ENCODE measurements around the gene EN1.

EN1 gene

GRCh38 chr2:118856978-118857676, 9.7 kb upstream of the EN1 start:
- TF ChIP-seq CTCF (IDR thresholded peaks at IDR 0.05; ENCODE audit: borderline replicate concordance, control extremely low read depth, extremely low read depth, insufficient read depth, missing control alignments), result no peak
- in situ Hi-C loops (cut with MboI; ENCODE audit: low sequenced_read_pairs, unreplicated experiment), result loop anchor here (10.0 to 25.0 kb wide), 2 partner anchors 632 to 820 kb away; no protein-coding TSS in a partner anchor
- DNase-seq (ENCODE audit: low spot score), result peak; percentile 40

- in situ Hi-C loops (cut with MboI; ENCODE audit: low sequenced_read_pairs, unreplicated experiment), result loop anchor here (10.0 to 25.0 kb wide), 2 partner anchors 632 to 819 kb away; no protein-coding TSS in a partner anchor
- TF ChIP-seq CTCF (IDR thresholded peaks at IDR 0.05; ENCODE audit: borderline replicate concordance, control extremely low read depth, extremely low read depth, insufficient read depth, missing control alignments), result no peak
- DNase-seq (ENCODE audit: low spot score), result peak; percentile 40
These were observed 9.0 kb upstream of the EN1 start for GRCh38 chr2:118856330-118856977.

DNA sequence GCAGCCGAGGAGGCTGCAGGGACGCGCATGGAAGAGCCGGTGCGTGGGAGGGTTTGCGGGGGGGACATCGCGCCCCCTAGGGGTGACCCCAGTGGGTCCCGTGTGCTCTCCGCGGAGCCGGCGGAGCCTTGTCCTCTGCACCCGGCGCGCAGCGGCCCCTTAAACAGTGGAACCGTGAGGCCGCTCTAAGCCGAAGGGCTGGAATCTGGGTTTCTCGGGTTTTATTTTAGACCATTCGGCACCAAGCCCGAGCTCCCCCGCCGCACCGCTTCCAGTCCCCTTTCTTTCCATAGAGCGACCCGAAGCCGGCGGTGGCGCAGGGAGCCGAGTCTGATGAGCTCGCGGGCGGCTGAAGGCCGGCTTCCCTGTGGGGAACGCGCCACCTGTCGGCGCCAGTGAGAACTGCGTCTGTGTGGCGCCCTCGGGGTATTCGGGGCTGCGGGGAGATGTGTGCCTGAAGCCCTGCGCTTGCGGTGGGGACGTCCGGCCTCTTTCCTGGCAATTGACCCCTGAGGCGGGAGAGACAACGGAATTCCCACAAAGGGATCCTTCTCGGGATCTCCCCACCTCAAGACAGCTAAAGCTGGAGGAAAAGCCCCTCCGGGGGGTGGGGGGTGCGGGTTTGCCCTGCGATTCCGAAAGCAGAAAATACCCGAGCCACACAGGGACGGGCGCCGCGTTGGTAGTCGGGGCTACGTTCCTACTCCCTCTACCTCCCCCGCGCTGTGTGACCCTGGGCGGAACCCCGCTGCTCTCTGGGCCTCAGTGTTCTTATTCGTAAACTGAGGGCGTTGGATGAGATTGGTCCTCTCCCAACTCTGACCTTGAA, 8.2 kb upstream of the EN1 start:
- peak; percentile 94 for TF ChIP-seq CTCF (IDR thresholded peaks at IDR 0.05; ENCODE audit: borderline replicate concordance, control extremely low read depth, extremely low read depth, insufficient read depth, missing control alignments)
- in situ Hi-C loops (cut with MboI; ENCODE audit: low sequenced_read_pairs, unreplicated experiment), result loop anchor here (10.0 to 25.0 kb wide), 2 partner anchors 631 to 818 kb away; no protein-coding TSS in a partner anchor
- DNase-seq (ENCODE audit: low spot score), result peak; percentile 93

DNA sequence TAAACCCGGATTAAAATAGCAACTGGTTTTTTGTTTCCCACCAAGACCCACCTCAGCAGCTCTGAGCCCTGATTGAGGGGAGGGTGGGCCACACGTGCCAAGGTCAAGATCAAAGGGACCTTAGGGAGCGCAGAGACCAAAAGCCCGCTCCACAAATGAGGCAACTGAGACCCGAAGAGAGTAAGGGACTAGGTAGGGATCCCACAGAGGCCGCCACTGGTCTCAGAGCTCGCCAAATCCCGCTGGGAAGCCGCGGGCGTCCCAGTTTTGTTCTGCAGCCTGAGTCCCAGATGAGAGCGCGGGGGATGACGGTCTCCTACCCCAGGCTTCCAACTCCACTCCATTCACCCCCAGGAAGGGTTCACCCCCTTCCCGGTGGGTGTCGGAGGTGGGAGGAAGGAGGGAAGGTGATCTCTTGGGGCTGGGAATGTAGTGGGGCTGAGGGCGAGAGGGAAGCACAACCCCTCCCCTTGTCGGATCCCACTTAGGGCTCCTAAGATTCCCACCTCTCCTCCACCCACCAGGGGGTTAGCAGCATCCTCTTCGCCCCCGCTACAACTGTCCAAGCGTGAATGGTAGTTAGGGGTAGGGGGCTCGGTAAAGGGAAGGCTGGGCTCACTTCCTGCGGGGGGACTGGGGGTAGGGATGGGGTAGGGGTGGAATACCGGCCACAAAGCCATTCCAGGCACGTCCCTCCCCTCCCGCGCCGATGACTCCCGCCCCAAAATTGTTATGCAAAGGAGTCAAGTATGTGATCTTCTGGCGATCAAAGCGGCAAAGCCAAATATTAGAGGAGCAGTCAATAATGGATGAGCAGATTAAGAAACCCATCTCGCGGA, 7.3 kb upstream of the EN1 start:
- peak; percentile 38 for DNase-seq (ENCODE audit: low spot score)
- in situ Hi-C loops (cut with MboI; ENCODE audit: low sequenced_read_pairs, unreplicated experiment), result loop anchor here (10.0 to 25.0 kb wide), 2 partner anchors 630 to 817 kb away; no protein-coding TSS in a partner anchor
- TF ChIP-seq CTCF (IDR thresholded peaks at IDR 0.05; ENCODE audit: borderline replicate concordance, control extremely low read depth, extremely low read depth, insufficient read depth, missing control alignments), result no peak

GRCh38 chr2:118853651-118854291, 6.3 kb upstream of the EN1 start:
- peak; percentile 25 for DNase-seq (ENCODE audit: low spot score)
- in situ Hi-C loops (cut with MboI; ENCODE audit: low sequenced_read_pairs, unreplicated experiment), result loop anchor here (10.0 to 25.0 kb wide), 2 partner anchors 629 to 816 kb away; no protein-coding TSS in a partner anchor
- TF ChIP-seq CTCF (IDR thresholded peaks at IDR 0.05; ENCODE audit: borderline replicate concordance, control extremely low read depth, extremely low read depth, insufficient read depth, missing control alignments), result no peak
